ENCODE data around the gene PGAM5.
A peak's percentile ranks its signal among the peaks of the same experiment; 100 is the strongest.

The PGAM5 gene

GRCh38 chr12:132708150-132708549 lies 2.5 kb upstream of the PGAM5 start:
- Mint-ChIP-seq H3K4me3 (no peak overlapping the region), H3K4me1 (ENCODE audit: low read depth) (peaks cover 19% of the 10 kb centered on the region), H3K27ac (no peak overlapping the region), H3K9me3 (ENCODE audit: low read depth) (peaks cover 4% of the 10 kb centered on the region), H3K27me3 (no peaks in the 10 kb centered on the region), H3K36me3 (peaks cover 12% of the 10 kb centered on the region)

DNA sequence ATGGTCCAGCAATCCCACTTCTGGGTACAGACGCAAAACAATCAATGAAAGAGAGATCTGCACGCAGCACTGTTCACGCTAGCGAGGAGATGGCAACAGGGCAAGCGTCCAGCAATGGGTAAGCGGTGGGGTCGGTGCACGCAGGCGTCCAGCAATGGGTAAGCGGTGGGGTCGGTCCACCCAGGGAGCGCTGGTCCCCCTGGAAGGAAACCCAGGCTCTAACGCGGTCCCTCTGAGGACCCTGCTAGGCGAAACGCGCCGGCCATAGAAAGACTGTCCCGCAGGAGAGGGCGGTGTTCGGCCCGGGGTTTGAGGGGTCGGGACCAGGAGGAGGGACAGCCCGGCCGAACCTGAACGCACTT lies 618 bp upstream of the PGAM5 start:
- Mint-ChIP-seq H3K27me3 (no peaks in the 10 kb centered on the region), H3K27ac (peak overlapping the region; percentile 80), H3K36me3 (peaks cover 3% of the 10 kb centered on the region), H3K4me1 (ENCODE audit: low read depth) (peaks cover 26% of the 10 kb centered on the region), H3K9me3 (ENCODE audit: low read depth) (peaks cover 4% of the 10 kb centered on the region), H3K4me3 (peak overlapping the region; percentile 91)

GRCh38 chr12:132711080-132711843 lies 620 bp downstream of the PGAM5 start:
- Mint-ChIP-seq H3K27me3 (no peaks in the 10 kb centered on the region), H3K36me3 (peaks cover 3% of the 10 kb centered on the region), H3K9me3 (ENCODE audit: low read depth) (peaks cover 4% of the 10 kb centered on the region), H3K4me1 (ENCODE audit: low read depth) (peaks cover 26% of the 10 kb centered on the region), H3K4me3 (peak overlapping the region; percentile 90), H3K27ac (peak overlapping the region; percentile 64)

GRCh38 chr12:132713123-132713522 lies 2.5 kb downstream of the PGAM5 start:
- Mint-ChIP-seq H3K27ac (no peak overlapping the region), H3K9me3 (ENCODE audit: low read depth) (peaks cover 4% of the 10 kb centered on the region), H3K36me3 (no peaks in the 10 kb centered on the region), H3K27me3 (no peaks in the 10 kb centered on the region), H3K4me3 (peak overlapping the region; percentile 56), H3K4me1 (ENCODE audit: low read depth) (peaks cover 26% of the 10 kb centered on the region)

DNA sequence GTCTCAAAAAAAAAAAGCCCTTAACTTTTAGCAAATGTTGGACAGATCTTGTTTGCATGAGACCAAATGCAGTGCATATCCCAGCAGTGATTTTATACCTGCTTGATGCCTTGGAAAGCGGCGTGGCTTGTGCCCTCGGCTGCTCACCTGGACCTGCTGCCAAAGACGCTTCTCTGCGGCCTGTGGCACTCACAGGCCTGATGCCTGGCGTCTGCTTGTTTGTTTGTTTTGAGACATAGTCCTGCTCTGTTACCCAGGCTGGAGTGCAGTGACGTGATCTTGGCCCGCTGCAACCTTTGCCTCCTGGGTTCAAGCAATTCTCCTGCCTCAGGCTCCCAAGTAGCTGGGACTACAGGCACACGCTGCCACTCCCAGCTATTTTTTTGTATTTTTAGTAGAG lies 5.2 kb downstream of the PGAM5 start:
- Mint-ChIP-seq H3K4me1 (ENCODE audit: low read depth) (peaks cover 23% of the 10 kb centered on the region), H3K9me3 (ENCODE audit: low read depth) (no peaks in the 10 kb centered on the region), H3K36me3 (no peaks in the 10 kb centered on the region)

GRCh38 chr12:132716356-132716755 lies 5.7 kb downstream of the PGAM5 start:
- Mint-ChIP-seq H3K36me3 (no peaks in the 10 kb centered on the region), H3K27ac (no peak overlapping the region), H3K4me3 (no peak overlapping the region), H3K9me3 (ENCODE audit: low read depth) (no peaks in the 10 kb centered on the region), H3K4me1 (ENCODE audit: low read depth) (peaks cover 22% of the 10 kb centered on the region), H3K27me3 (no peaks in the 10 kb centered on the region)

More for the DNA sequence above, 5.2 kb downstream of the PGAM5 start:
- H3K27ac Mint-ChIP-seq = no peak overlapping the region
- no peak overlapping the region for H3K4me3 Mint-ChIP-seq
- no peaks in the 10 kb centered on the region for H3K27me3 Mint-ChIP-seq

- H3K27me3 Mint-ChIP-seq = no peaks in the 10 kb centered on the region
- H3K36me3 Mint-ChIP-seq = no peaks in the 10 kb centered on the region
- H3K27ac Mint-ChIP-seq = no peak overlapping the region
- peaks cover 16% of the 10 kb centered on the region for H3K4me1 Mint-ChIP-seq (ENCODE audit: low read depth)
- no peaks in the 10 kb centered on the region for H3K9me3 Mint-ChIP-seq (ENCODE audit: low read depth)
- H3K4me3 Mint-ChIP-seq = no peak overlapping the region
These were observed 6.4 kb downstream of the PGAM5 start for GRCh38 chr12:132717011-132717410.

- Mint-ChIP-seq H3K9me3 (ENCODE audit: low read depth) (no peaks in the 10 kb centered on the region), H3K27ac (no peak overlapping the region), H3K36me3 (no peaks in the 10 kb centered on the region), H3K27me3 (no peaks in the 10 kb centered on the region), H3K4me3 (no peak overlapping the region), H3K4me1 (ENCODE audit: low read depth) (peaks cover 11% of the 10 kb centered on the region)
These were observed 7.1 kb downstream of the PGAM5 start for GRCh38 chr12:132717531-132718387.

GRCh38 chr12:132718644-132719043 lies 8.0 kb downstream of the PGAM5 start:
- no peaks in the 10 kb centered on the region for H3K36me3 Mint-ChIP-seq
- H3K27me3 Mint-ChIP-seq = no peaks in the 10 kb centered on the region
- H3K27ac Mint-ChIP-seq = peak overlapping the region; percentile 54
- H3K9me3 Mint-ChIP-seq (ENCODE audit: low read depth) = no peaks in the 10 kb centered on the region
- H3K4me1 Mint-ChIP-seq (ENCODE audit: low read depth) = peaks cover 3% of the 10 kb centered on the region
- H3K4me3 Mint-ChIP-seq = no peak overlapping the region

- Mint-ChIP-seq H3K4me3 (no peak overlapping the region), H3K4me1 (ENCODE audit: low read depth) (peaks cover 3% of the 10 kb centered on the region), H3K36me3 (no peaks in the 10 kb centered on the region), H3K9me3 (ENCODE audit: low read depth) (no peaks in the 10 kb centered on the region), H3K27me3 (no peaks in the 10 kb centered on the region), H3K27ac (no peak overlapping the region)
These were observed 8.7 kb downstream of the PGAM5 start for GRCh38 chr12:132719141-132719953.

DNA sequence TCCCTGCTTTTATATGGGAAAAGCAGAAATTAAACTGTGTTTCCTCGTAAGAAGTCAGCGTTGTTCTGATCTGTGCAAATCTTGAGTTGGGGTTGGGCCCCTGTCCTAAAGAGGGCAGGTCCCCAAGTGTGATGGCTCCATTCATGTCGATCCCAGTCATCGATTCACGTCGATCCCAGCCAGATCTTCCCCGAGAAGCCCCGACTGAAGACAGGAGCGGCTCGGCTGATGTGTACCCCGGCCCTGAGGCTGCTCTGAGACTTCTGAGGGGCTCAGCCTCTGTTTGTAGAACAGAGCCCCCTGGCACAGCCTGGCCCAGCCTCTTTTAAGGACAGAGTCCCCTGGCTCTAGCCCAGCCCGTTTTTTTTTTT lies 9.3 kb downstream of the PGAM5 start:
- Mint-ChIP-seq H3K4me3 (no peak overlapping the region), H3K9me3 (ENCODE audit: low read depth) (no peaks in the 10 kb centered on the region), H3K27ac (no peak overlapping the region), H3K36me3 (no peaks in the 10 kb centered on the region), H3K27me3 (no peaks in the 10 kb centered on the region), H3K4me1 (ENCODE audit: low read depth) (no peaks in the 10 kb centered on the region)

DNA sequence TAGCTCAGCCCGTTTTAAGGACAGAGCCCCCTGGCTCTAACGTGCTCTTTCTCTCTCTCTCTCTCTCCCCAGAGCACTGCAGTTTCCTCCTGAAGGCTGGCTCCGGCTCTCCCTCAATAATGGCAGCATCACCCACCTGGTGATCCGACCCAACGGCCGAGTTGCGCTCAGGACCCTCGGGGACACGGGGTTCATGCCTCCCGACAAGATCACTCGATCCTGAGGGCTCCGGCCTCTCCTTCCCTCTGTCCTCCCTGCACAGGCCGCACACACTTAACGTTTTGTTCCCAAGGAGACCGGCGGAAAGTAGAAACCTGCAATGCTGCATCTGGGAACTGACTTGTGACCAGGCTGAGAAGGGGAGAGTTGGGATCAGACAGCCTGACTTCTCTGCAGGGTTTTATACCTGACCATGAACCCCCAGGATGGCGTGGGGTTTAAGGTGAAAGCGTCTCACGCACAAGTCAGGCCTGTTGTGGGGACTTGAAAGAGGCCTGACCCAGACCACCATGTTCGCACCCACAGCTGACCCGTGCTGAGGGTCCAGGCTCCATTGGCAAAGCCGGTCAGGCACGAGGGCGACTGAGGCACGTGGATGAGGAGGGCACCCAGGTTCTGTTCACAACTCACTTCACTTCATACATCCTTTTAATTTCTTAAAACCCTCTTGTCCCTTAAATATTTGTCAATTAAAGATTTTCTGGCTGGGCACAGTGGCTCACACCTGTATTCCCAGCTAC lies 10.1 kb downstream of the PGAM5 start:
- no peak overlapping the region for H3K27ac Mint-ChIP-seq
- H3K9me3 Mint-ChIP-seq (ENCODE audit: low read depth) = no peaks in the 10 kb centered on the region
- H3K27me3 Mint-ChIP-seq = no peaks in the 10 kb centered on the region
- H3K4me3 Mint-ChIP-seq = no peak overlapping the region
- H3K4me1 Mint-ChIP-seq (ENCODE audit: low read depth) = no peaks in the 10 kb centered on the region
- no peaks in the 10 kb centered on the region for H3K36me3 Mint-ChIP-seq

DNA sequence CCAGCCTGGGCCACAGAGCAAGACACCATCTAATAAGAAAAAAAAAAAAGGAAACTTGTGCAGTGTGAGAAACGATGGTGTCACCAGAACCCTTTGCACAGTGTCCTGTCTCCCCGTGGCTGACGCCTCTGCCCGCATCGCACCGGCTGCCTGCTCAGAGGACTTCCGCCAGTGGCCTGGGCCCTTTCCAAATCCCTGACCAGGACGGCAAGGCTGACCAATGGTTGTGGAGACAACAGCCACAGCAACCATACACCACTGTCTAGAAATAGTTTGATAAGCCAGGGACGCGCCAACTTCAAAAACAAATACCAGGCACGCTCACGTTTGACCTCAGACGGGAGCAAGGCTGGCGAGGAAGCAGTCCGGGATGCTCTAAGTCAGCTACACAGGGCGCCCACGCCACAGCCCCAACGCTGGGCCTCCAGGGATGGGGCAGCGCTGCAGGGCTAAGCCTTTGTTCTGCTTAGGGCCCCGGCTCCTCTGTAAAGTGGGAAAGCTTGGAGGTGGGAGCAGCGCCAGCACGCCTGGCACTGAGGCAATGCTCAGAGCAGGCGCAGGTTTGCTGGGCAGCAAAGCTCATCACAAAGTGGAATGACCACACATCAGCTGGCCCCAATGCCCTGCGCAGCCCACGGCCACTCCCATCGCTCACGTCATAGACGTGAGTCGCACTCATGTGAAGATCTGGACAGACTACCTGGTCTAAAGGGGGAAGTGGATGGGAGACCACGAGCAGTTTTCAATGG lies 12.5 kb downstream of the PGAM5 start:
- no peaks in the 10 kb centered on the region for H3K27me3 Mint-ChIP-seq
- H3K9me3 Mint-ChIP-seq (ENCODE audit: low read depth) = no peaks in the 10 kb centered on the region
- no peak overlapping the region for H3K4me3 Mint-ChIP-seq
- H3K27ac Mint-ChIP-seq = peak overlapping the region; percentile 22
- no peaks in the 10 kb centered on the region for H3K4me1 Mint-ChIP-seq (ENCODE audit: low read depth)
- H3K36me3 Mint-ChIP-seq = no peaks in the 10 kb centered on the region

GRCh38 chr12:132723764-132724140 lies 13.1 kb downstream of the PGAM5 start:
- Mint-ChIP-seq H3K27me3 (no peaks in the 10 kb centered on the region), H3K4me3 (no peak overlapping the region), H3K9me3 (ENCODE audit: low read depth) (no peaks in the 10 kb centered on the region), H3K27ac (peak overlapping the region; percentile 22), H3K36me3 (peaks cover 1% of the 10 kb centered on the region), H3K4me1 (ENCODE audit: low read depth) (no peaks in the 10 kb centered on the region)
